ENCODE measurements around the gene LRRC8E. TPM values are rescaled to one million over a fixed set of nuclear protein-coding genes. Genes with fewer than 3 reads are reported as not detected.

The LRRC8E gene
- total RNA-seq, 1 donor from 2014 or later = 3.5 TPM

DNA sequence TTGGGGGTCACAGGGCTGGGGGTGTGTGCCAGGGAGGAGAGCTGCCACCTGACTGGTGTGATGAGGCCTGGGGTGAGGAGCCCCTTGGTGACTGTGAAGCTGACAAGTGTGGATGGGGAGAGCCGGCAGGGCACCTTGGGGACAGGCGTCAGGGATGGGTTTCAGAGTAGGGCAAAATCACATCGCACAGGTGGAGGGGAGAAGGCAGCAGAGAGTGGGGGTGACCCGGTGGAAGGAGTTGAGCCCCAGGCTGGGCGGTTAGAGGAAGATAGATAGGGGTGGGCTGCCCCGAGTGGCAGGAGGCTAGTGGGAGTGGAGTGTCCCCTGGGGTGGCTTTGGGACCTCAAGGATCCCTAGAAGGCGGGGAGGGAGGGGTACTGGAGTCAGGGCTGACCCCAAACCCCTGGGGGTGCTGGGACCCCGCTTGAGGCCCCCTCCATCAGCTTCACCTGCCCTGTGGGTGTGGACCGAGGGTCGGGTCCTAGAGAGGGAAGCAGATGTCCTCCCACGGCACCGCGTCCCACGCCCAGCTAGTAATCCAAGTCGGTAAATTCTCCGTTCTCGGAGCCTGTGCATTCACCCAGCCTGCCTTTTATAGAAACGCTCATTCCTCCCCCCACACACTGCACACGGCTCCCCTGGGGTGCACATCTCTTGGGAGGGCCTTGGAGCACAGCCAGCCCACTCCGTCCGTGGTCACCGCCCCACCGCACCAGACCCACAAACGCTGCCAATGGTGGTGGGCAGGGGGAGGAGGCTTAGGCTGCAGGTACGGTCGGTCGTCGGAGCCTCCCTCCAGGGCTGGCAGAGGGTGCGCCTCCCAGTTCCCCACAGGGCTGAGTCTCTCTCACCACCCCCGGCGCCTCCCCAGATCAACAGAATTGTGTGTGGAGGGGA, 35.2 kb downstream of the LRRC8E start:
- TF ChIP-seq, protein P1, sequence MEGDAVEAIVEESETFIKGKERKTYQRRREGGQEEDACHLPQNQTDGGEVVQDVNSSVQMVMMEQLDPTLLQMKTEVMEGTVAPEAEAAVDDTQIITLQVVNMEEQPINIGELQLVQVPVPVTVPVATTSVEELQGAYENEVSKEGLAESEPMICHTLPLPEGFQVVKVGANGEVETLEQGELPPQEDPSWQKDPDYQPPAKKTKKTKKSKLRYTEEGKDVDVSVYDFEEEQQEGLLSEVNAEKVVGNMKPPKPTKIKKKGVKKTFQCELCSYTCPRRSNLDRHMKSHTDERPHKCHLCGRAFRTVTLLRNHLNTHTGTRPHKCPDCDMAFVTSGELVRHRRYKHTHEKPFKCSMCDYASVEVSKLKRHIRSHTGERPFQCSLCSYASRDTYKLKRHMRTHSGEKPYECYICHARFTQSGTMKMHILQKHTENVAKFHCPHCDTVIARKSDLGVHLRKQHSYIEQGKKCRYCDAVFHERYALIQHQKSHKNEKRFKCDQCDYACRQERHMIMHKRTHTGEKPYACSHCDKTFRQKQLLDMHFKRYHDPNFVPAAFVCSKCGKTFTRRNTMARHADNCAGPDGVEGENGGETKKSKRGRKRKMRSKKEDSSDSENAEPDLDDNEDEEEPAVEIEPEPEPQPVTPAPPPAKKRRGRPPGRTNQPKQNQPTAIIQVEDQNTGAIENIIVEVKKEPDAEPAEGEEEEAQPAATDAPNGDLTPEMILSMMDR (IDR thresholded peaks at IDR 0.05) = no peak
- Mint-ChIP-seq H3K27me3 (ENCODE audit: unreplicated experiment) (no peaks in the 10 kb centered on the region), H3K4me3 (ENCODE audit: unreplicated experiment) (no peak overlapping the region), H3K9me3 (ENCODE audit: unreplicated experiment) (no peaks in the 10 kb centered on the region), H3K36me3 (ENCODE audit: unreplicated experiment) (peaks cover 4% of the 10 kb centered on the region), H3K27ac (ENCODE audit: unreplicated experiment) (peak overlapping the region; percentile 23), H3K4me1 (ENCODE audit: unreplicated experiment) (peaks cover 39% of the 10 kb centered on the region)
- no peak for DNase-seq (ENCODE audit: extremely low spot score, unreplicated experiment)

DNA sequence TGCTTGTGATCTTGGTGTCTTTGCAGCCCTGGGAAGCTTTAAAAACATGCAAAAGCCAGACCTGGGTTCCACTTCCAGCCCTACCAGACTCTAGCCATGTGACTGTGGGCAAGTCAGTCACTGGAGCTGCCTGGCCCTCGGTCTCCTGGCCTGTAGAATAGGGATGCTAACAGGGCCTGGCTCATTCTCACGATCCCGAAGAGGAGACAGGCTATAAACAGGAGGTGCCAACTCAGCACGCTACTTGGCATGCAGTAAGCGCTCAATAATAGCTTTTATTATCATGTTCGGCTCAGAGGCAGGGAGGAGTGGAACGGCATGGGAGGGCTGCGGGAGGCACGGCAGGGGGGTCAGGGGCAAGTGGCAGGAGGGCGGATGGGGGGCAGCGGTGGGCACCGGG, 35.9 kb downstream of the LRRC8E start:
- Mint-ChIP-seq H3K27ac (ENCODE audit: unreplicated experiment) (peak overlapping the region; percentile 70), H3K27me3 (ENCODE audit: unreplicated experiment) (no peaks in the 10 kb centered on the region), H3K36me3 (ENCODE audit: unreplicated experiment) (peaks cover 5% of the 10 kb centered on the region), H3K9me3 (ENCODE audit: unreplicated experiment) (no peaks in the 10 kb centered on the region), H3K4me1 (ENCODE audit: unreplicated experiment) (peaks cover 46% of the 10 kb centered on the region), H3K4me3 (ENCODE audit: unreplicated experiment) (no peak overlapping the region)
- TF ChIP-seq, protein P1 (IDR thresholded peaks at IDR 0.05) = no peak
- no peak for DNase-seq (ENCODE audit: extremely low spot score, unreplicated experiment)

DNA sequence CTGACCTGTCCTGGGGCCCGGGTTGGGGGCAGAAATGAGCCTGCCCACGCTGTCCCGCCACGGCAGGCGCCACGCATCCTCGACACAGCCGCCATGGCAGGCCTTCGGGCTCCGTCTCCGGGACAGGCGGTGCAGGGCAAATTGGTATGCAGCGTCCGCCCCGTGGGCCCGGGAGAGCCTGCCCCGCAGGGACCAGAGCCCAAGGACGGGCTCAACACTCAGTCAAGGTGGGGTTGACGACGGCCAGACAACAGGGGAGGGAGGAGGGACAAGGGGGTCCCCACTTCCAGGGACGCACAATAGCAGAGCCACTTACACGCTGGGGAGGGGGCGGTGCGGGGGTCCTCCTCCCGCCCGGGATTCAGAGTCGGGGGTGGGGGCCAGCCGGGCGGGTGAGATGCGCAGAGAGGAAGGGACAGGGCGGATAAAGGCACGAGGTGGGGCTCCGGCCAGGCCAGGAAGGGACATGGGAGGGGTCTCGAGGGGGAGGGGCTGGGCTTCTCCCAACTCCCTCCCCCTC, 36.4 kb downstream of the LRRC8E start:
- Mint-ChIP-seq H3K36me3 (ENCODE audit: unreplicated experiment) (peaks cover 5% of the 10 kb centered on the region), H3K4me1 (ENCODE audit: unreplicated experiment) (peaks cover 48% of the 10 kb centered on the region), H3K27ac (ENCODE audit: unreplicated experiment) (no peak overlapping the region), H3K9me3 (ENCODE audit: unreplicated experiment) (no peaks in the 10 kb centered on the region), H3K4me3 (ENCODE audit: unreplicated experiment) (peak overlapping the region; percentile 42), H3K27me3 (ENCODE audit: unreplicated experiment) (no peaks in the 10 kb centered on the region)
- DNase-seq (ENCODE audit: extremely low spot score, unreplicated experiment) = no peak
- TF ChIP-seq, protein P1 (IDR thresholded peaks at IDR 0.05) = no peak

DNA sequence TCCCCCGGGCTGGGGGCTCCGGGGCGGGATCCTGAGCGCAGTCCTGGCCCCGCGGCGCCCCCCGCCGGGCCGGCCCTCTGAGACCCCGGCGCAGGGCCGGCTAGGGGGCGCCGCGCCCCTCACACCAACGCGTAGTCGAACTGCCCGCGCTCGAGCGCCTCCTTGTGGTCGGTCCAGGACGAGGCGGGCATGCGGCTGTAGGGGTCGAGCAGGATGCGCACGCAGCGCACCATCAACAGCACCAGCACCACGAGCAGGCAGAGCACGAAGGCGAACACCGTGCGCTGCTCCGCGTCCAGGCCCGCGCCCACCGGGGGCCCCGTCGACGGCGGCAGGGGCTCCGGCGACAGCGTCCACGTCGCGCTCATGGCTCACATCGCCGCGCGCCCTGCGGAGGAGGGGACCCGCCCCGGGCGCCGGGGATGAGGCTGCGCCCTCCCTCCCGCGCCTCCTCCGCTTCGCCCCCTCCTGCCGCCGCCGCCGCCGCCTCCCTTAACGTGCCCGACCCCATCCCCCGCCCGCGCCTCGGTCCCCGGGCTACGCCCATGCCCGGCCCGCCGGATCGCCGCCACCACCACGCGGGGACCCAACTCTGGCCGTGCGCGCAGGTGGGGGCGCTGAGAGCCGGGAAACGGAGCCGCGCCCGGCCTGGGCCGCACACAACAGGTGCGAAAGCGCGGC, 37.0 kb downstream of the LRRC8E start:
- Mint-ChIP-seq H3K4me3 (ENCODE audit: unreplicated experiment) (peak overlapping the region; percentile 79), H3K36me3 (ENCODE audit: unreplicated experiment) (peaks cover 5% of the 10 kb centered on the region), H3K27me3 (ENCODE audit: unreplicated experiment) (no peaks in the 10 kb centered on the region), H3K4me1 (ENCODE audit: unreplicated experiment) (peaks cover 48% of the 10 kb centered on the region), H3K27ac (ENCODE audit: unreplicated experiment) (peak overlapping the region; percentile 62), H3K9me3 (ENCODE audit: unreplicated experiment) (no peaks in the 10 kb centered on the region)
- TF ChIP-seq, protein P1 (IDR thresholded peaks at IDR 0.05) = peak; percentile 98
- DNase-seq (ENCODE audit: extremely low spot score, unreplicated experiment) = peak; percentile 95

All from osteocyte (in vitro differentiated cells).